ENCODE measurements around the gene ANGPT4.

ANGPT4 gene

GRCh38 chr20:842547-842940 is 73.6 kb downstream of the ANGPT4 start:
- no peak for TF ChIP-seq CTCF (conservative IDR thresholded peaks at IDR 0.05; ENCODE audit: low read depth)
- DNase-seq (ENCODE audit: low spot score): no peak
- H3K27ac ChIP-seq: peak overlapping the region; percentile 77
- CTCF ChIA-PET: interaction anchor here (0.6 to 1.0 kb wide), 3 partner anchors 32 to 114 kb away, joined by 3 to 5 read pairs (median 3); no protein-coding TSS in a partner anchor
- POLR2A ChIA-PET (ENCODE audit: low non-redundant PET): no interaction called here

GRCh38 chr20:841568-842546 is 74.3 kb downstream of the ANGPT4 start:
- peak; percentile 57 for DNase-seq (ENCODE audit: low spot score)
- no peak for TF ChIP-seq CTCF (conservative IDR thresholded peaks at IDR 0.05; ENCODE audit: low read depth)
- CTCF ChIA-PET: interaction anchor here (0.6 to 1.2 kb wide), 3 partner anchors 25 to 115 kb away, joined by 3 to 5 read pairs (median 3); no protein-coding TSS in a partner anchor
- peak overlapping the region; percentile 77 for H3K27ac ChIP-seq
- POLR2A ChIA-PET (ENCODE audit: low non-redundant PET): no interaction called here

- peak; percentile 58 for DNase-seq (ENCODE audit: low spot score)
- ChIA-PET CTCF (interaction anchor here (1.2 kb wide), 1 partner anchor 24 kb away, joined by 3 read pairs; no protein-coding TSS in a partner anchor), POLR2A (ENCODE audit: low non-redundant PET) (no interaction called here)
- no peak for TF ChIP-seq CTCF (conservative IDR thresholded peaks at IDR 0.05; ENCODE audit: low read depth)
- peak overlapping the region; percentile 77 for H3K27ac ChIP-seq
Measured at GRCh38 chr20:840858-841567, 75.1 kb downstream of the ANGPT4 start.

GRCh38 chr20:840503-840857 is 75.7 kb downstream of the ANGPT4 start:
- DNase-seq (ENCODE audit: low spot score): no peak
- no peak for TF ChIP-seq CTCF (conservative IDR thresholded peaks at IDR 0.05; ENCODE audit: low read depth)
- POLR2A ChIA-PET (ENCODE audit: low non-redundant PET): no interaction called here
- CTCF ChIA-PET: no interaction called here
- H3K27ac ChIP-seq: peak overlapping the region; percentile 77

- no peak for DNase-seq (ENCODE audit: low spot score)
- H3K27ac ChIP-seq: peak overlapping the region; percentile 77
- TF ChIP-seq CTCF (conservative IDR thresholded peaks at IDR 0.05; ENCODE audit: low read depth): no peak
- ChIA-PET CTCF (interaction anchor here (1.3 kb wide), 1 partner anchor 116 kb away, joined by 3 read pairs; no protein-coding TSS in a partner anchor), POLR2A (ENCODE audit: low non-redundant PET) (no interaction called here)
Measured at GRCh38 chr20:839626-840025, 76.5 kb downstream of the ANGPT4 start.

- POLR2A ChIA-PET (ENCODE audit: low non-redundant PET): no interaction called here
- H3K27ac ChIP-seq: peak overlapping the region; percentile 77
- DNase-seq (ENCODE audit: low spot score): no peak
- CTCF ChIA-PET: interaction anchor here (1.3 kb wide), 1 partner anchor 117 kb away, joined by 3 read pairs; no protein-coding TSS in a partner anchor
- no peak for TF ChIP-seq CTCF (conservative IDR thresholded peaks at IDR 0.05; ENCODE audit: low read depth)
Measured at GRCh38 chr20:839015-839414, 77.1 kb downstream of the ANGPT4 start.

Data from RWPE1 (cell line).